Measurements from ENCODE around the gene ATG14. TPM values are rescaled to one million over a fixed set of nuclear protein-coding genes. Genes with fewer than 3 reads are reported as not detected.
"Not testable (repeated sequence)": the region's sequence is repeated elsewhere in the genome, so short reads cannot be mapped to it uniquely, and the experiment has no call there.

ATG14 gene
- total RNA-seq, result 10 to 100 TPM; 17.4 to 18.7 TPM
- polyA plus RNA-seq (ENCODE audit: insufficient read length in 2 of 2), result 10 to 100 TPM; 16.6 to 19.8 TPM
- long read RNA-seq, donor 1, full-length matches to known transcripts, result 1 of 1 reads
- long read RNA-seq, donor 1, partial matches to known transcripts, result 0 of 1 reads
- long read RNA-seq, donor 1, other reads (novel, unspliced or antisense), result 0 of 1 reads
- long read RNA-seq, donor 2, result 0 reads
- long read RNA-seq, donor 3, full-length matches to known transcripts, result 1 of 1 reads
- long read RNA-seq, donor 3, partial matches to known transcripts, result 0 of 1 reads
- long read RNA-seq, donor 3, other reads (novel, unspliced or antisense), result 0 of 1 reads
- long read RNA-seq, donor 4, full-length matches to known transcripts, result 3 of 3 reads
- long read RNA-seq, donor 4, partial matches to known transcripts, result 0 of 3 reads
- long read RNA-seq, donor 4, other reads (novel, unspliced or antisense), result 0 of 3 reads

DNA sequence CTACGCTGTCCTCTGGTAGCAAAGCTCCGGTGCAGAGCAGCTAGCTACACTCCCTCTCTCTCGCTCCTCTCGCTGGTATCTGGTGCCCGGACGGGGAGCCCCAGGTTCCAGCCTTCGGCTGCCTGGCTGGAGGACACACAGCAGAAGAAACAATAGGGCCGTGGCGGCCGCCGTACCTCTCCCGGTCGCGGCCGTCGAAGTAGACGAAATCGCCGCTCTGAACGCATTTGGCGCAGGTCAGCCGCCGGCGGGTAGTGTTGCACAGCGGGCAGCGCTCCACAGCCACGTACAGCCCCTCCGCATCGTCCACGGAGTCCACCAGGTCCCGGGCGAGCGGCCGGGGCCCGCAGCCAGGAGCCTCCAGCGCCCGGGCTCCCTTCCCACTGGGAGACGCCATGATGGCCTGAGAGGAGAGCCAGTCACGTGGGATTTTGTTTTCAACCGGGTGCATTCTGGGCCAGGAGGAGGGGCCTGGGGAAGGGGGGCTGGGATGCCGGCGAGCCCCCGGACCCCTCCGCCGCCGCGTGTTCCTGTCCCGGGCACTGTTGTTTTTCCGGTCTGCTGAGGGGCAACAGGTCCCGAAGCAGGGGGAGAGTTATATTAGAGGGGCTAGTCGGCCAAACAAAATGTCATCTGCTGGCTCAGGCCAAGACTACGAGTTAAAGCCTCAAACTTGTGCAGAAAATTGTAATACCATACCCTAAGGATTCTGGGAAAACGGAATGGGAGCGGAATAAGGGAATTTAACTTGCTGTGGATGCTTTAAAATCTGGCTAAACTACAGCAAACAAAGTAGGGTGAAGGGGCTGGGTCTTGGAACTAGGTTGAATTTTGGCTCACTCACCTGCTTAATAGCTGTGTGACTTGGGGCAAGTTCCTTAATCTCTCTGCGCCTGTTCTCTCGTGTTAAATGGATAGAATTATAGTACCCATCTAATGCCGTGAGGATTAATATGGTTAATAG is at the start of gene ATG14:
ATG14 (minus strand) TSS at position 405 of the 964 bp plus-strand sequence; CDS start at position 397, 8 bp downstream.
- WGBS (ENCODE audit: insufficient coverage), result under 1% methylated on average over 50 of the region's 57 CpGs

DNA sequence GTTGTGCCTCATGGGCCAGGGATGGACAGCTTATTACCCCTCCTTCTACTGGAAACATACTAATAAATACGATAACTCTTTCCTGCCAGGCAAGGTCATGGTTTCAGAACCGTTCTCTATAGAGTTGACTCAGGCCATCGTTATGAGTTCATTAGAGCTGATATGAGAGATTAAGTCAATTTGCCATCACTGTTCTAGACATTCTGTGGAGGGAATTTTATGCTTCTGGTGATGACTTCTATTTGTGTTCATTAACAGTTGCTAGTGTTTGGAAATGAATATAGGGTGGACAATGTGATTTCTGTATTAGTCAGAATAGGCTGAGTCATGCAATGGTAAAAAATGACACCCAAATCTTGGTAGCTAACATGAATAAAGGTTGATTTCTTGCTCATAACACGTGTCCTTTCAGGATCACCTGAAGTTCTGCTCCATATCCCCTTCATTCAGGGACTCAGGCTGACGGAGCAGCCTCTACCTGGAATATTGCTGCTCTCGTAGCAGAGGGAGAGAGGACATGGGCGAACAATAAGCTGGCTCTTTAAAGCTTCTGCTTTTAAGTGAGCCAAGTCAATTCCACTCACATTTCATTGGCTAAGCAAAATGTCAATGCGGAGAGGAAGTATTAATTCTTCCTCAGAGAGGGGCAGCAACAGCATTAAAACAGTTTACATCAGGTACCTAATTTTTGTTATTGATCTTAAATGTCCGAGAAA is 47.3 kb upstream of the ATG14 start:
- Histone ChIP-seq H3K9me3 (ENCODE audit: control insufficient read depth, insufficient read depth, low read length) (no peaks in the 10 kb centered on the region), H3K27ac (ENCODE audit: low read depth, low read length) (no peak overlapping the region), H3K36me3 (ENCODE audit: control insufficient read depth, insufficient read depth, low read length) (no peaks in the 10 kb centered on the region), H3K4me1 (ENCODE audit: control insufficient read depth, insufficient read depth, low read length) (peaks cover 8% of the 10 kb centered on the region), H3K4me3 (ENCODE audit: low read depth, low read length) (no peak overlapping the region), H3K27me3 (ENCODE audit: control insufficient read depth, insufficient read depth, low read length) (no peaks in the 10 kb centered on the region)
- peak in 1 of 6 donors; percentile 31 for DNase-seq (ENCODE audit: low read depth in 4 of 6, low spot score in 6 of 6)
- 86% methylated on average over 3 of the region's 9 CpGs for WGBS (ENCODE audit: insufficient coverage)

More for the DNA sequence above, at the start of gene ATG14:
- Histone ChIP-seq H3K27ac (ENCODE audit: low read depth, low read length) (peak within 1 kb of the TSS; percentile 87), H3K27me3 (ENCODE audit: control insufficient read depth, insufficient read depth, low read length) (peaks cover 2% of the 10 kb centered on the region), H3K4me3 (ENCODE audit: low read depth, low read length) (peak within 1 kb of the TSS; percentile 88), H3K9me3 (ENCODE audit: control insufficient read depth, insufficient read depth, low read length) (no peaks in the 10 kb centered on the region), H3K36me3 (ENCODE audit: control insufficient read depth, insufficient read depth, low read length) (peaks cover 3% of the 10 kb centered on the region), H3K4me1 (ENCODE audit: control insufficient read depth, insufficient read depth, low read length) (no peaks in the 10 kb centered on the region)
- DNase-seq (ENCODE audit: low read depth in 4 of 6, low spot score in 6 of 6), result peak; percentile 75 to 97 (median 86)

- 87% methylated on average over 5 of the region's 6 CpGs for WGBS (ENCODE audit: insufficient coverage)
- H3K4me1 ChIP-seq (ENCODE audit: control insufficient read depth, insufficient read depth, low read length), result peaks cover 8% of the 10 kb centered on the region
- H3K4me3 ChIP-seq (ENCODE audit: low read depth, low read length), result no peak overlapping the region
- H3K27ac ChIP-seq (ENCODE audit: low read depth, low read length), result no peak overlapping the region
- no peaks in the 10 kb centered on the region for H3K9me3 ChIP-seq (ENCODE audit: control insufficient read depth, insufficient read depth, low read length)
- no peaks in the 10 kb centered on the region for H3K36me3 ChIP-seq (ENCODE audit: control insufficient read depth, insufficient read depth, low read length)
- no peak for DNase-seq (ENCODE audit: low read depth in 4 of 6, low spot score in 6 of 6)
- H3K27me3 ChIP-seq (ENCODE audit: control insufficient read depth, insufficient read depth, low read length), result no peaks in the 10 kb centered on the region
Observed at GRCh38 chr14:55457496-55457895, 45.9 kb upstream of the ATG14 start.

DNA sequence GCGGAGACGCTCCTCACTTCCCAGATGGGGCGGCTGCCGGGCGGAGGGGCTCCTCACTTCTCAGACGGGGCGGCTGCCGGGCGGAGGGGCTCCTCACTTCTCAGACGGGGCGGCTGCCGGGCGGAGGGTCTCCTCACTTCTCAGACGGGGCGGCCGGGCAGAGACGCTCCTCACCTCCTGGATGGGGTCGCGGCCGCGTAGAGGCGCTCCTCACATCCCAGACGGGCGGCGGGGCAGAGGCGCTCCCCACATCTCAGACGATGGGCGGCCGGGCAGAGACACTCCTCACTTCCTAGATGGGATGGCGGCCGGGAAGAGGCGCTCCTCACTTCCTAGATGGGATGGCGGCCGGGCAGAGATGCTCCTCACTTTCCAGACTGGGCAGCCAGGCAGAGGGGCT is 44.8 kb upstream of the ATG14 start:
- H3K4me1 ChIP-seq (ENCODE audit: control insufficient read depth, insufficient read depth, low read length); H3K27ac ChIP-seq (ENCODE audit: low read depth, low read length); H3K4me3 ChIP-seq (ENCODE audit: low read depth, low read length); DNase-seq (ENCODE audit: low read depth in 4 of 6, low spot score in 6 of 6); H3K27me3 ChIP-seq (ENCODE audit: control insufficient read depth, insufficient read depth, low read length); H3K36me3 ChIP-seq (ENCODE audit: control insufficient read depth, insufficient read depth, low read length); H3K9me3 ChIP-seq (ENCODE audit: control insufficient read depth, insufficient read depth, low read length): not testable (repeated sequence)
- 93% methylated on average over 2 of the region's 34 CpGs for WGBS (ENCODE audit: insufficient coverage)

DNA sequence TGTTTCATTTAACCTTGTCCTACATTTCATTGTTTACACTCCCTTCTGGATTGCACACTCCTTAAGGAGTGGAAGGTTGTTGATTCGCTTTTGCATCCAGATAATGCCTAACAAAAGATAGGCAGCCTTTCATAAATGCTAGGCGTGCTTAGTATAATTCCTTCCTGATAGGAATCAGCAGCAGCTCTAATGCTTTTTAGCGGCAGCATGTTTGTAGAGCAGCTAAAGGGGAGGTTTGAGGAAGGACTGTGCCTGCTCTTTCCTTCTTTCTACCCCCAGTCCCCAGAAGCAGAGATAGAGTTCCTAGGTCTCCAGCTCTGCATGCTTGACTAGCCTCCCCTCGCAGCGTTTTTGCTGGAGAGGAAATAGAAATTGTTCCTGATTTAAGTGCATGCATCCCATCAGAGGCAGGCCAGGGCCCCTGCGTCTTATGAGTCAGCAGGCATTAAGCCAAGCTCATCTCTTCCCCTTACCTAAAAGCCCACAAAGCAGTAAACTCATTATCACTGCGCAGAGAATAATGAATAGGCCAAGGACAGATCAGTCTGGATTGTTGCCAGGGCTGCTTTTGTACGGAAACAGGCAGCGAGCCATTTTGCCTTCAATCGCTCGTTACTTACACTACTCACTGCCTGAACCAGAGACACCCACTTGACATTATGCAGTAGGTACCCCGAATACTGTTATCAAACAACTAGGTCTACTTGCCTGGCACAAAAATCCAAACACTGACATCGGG is 42.8 kb upstream of the ATG14 start:
- H3K27me3 ChIP-seq (ENCODE audit: control insufficient read depth, insufficient read depth, low read length), result peaks cover 2% of the 10 kb centered on the region
- no peaks in the 10 kb centered on the region for H3K36me3 ChIP-seq (ENCODE audit: control insufficient read depth, insufficient read depth, low read length)
- peaks cover 8% of the 10 kb centered on the region for H3K4me1 ChIP-seq (ENCODE audit: control insufficient read depth, insufficient read depth, low read length)
- no peak overlapping the region for H3K4me3 ChIP-seq (ENCODE audit: low read depth, low read length)
- no peaks in the 10 kb centered on the region for H3K9me3 ChIP-seq (ENCODE audit: control insufficient read depth, insufficient read depth, low read length)
- DNase-seq (ENCODE audit: low read depth in 4 of 6, low spot score in 6 of 6), result peak; percentile 30 to 93 (median 50)
- 6% methylated on average over 7 of the region's 13 CpGs for WGBS (ENCODE audit: insufficient coverage)
- H3K27ac ChIP-seq (ENCODE audit: low read depth, low read length), result no peak overlapping the region

- H3K27me3 ChIP-seq (ENCODE audit: control insufficient read depth, insufficient read depth, low read length), result peaks cover 2% of the 10 kb centered on the region
- H3K4me3 ChIP-seq (ENCODE audit: low read depth, low read length), result no peak overlapping the region
- no peak for DNase-seq (ENCODE audit: low read depth in 4 of 6, low spot score in 6 of 6)
- 77% methylated on average over 2 of the region's 2 CpGs for WGBS (ENCODE audit: insufficient coverage)
- H3K36me3 ChIP-seq (ENCODE audit: control insufficient read depth, insufficient read depth, low read length), result no peaks in the 10 kb centered on the region
- peaks cover 8% of the 10 kb centered on the region for H3K4me1 ChIP-seq (ENCODE audit: control insufficient read depth, insufficient read depth, low read length)
- no peak overlapping the region for H3K27ac ChIP-seq (ENCODE audit: low read depth, low read length)
- no peaks in the 10 kb centered on the region for H3K9me3 ChIP-seq (ENCODE audit: control insufficient read depth, insufficient read depth, low read length)
Observed at GRCh38 chr14:55451950-55452349, 40.3 kb upstream of the ATG14 start.

- Histone ChIP-seq H3K4me3 (ENCODE audit: low read depth, low read length) (no peak overlapping the region), H3K27me3 (ENCODE audit: control insufficient read depth, insufficient read depth, low read length) (peaks cover 2% of the 10 kb centered on the region), H3K36me3 (ENCODE audit: control insufficient read depth, insufficient read depth, low read length) (no peaks in the 10 kb centered on the region), H3K27ac (ENCODE audit: low read depth, low read length) (no peak overlapping the region), H3K9me3 (ENCODE audit: control insufficient read depth, insufficient read depth, low read length) (no peaks in the 10 kb centered on the region), H3K4me1 (ENCODE audit: control insufficient read depth, insufficient read depth, low read length) (peaks cover 8% of the 10 kb centered on the region)
- no peak for DNase-seq (ENCODE audit: low read depth in 4 of 6, low spot score in 6 of 6)
- WGBS (ENCODE audit: insufficient coverage), result 17% methylated on average over 1 of the region's 4 CpGs
Observed at GRCh38 chr14:55451398-55451797, 39.8 kb upstream of the ATG14 start.

- no peak overlapping the region for H3K4me3 ChIP-seq (ENCODE audit: low read depth, low read length)
Observed at GRCh38 chr14:55450987-55451386, 39.4 kb upstream of the ATG14 start.

GRCh38 chr14:55450539-55450938 is 38.9 kb upstream of the ATG14 start:
- no peak overlapping the region for H3K4me3 ChIP-seq (ENCODE audit: low read depth, low read length)
- no CpG with 5 or more reads among the region's 3 CpGs for WGBS (ENCODE audit: insufficient coverage)
- DNase-seq (ENCODE audit: low read depth in 4 of 6, low spot score in 6 of 6), result peak in 1 of 6 donors; percentile 53
- H3K9me3 ChIP-seq (ENCODE audit: control insufficient read depth, insufficient read depth, low read length), result no peaks in the 10 kb centered on the region
- peaks cover 2% of the 10 kb centered on the region for H3K27me3 ChIP-seq (ENCODE audit: control insufficient read depth, insufficient read depth, low read length)
- no peaks in the 10 kb centered on the region for H3K36me3 ChIP-seq (ENCODE audit: control insufficient read depth, insufficient read depth, low read length)
- no peak overlapping the region for H3K27ac ChIP-seq (ENCODE audit: low read depth, low read length)
- H3K4me1 ChIP-seq (ENCODE audit: control insufficient read depth, insufficient read depth, low read length), result peaks cover 8% of the 10 kb centered on the region

More at GRCh38 chr14:55450987-55451386, 39.4 kb upstream of the ATG14 start:
- DNase-seq (ENCODE audit: low read depth in 4 of 6, low spot score in 6 of 6), result no peak
- no peaks in the 10 kb centered on the region for H3K36me3 ChIP-seq (ENCODE audit: control insufficient read depth, insufficient read depth, low read length)
- no peak overlapping the region for H3K27ac ChIP-seq (ENCODE audit: low read depth, low read length)
- peaks cover 2% of the 10 kb centered on the region for H3K27me3 ChIP-seq (ENCODE audit: control insufficient read depth, insufficient read depth, low read length)
- peaks cover 8% of the 10 kb centered on the region for H3K4me1 ChIP-seq (ENCODE audit: control insufficient read depth, insufficient read depth, low read length)
- no peaks in the 10 kb centered on the region for H3K9me3 ChIP-seq (ENCODE audit: control insufficient read depth, insufficient read depth, low read length)

All from spinal cord (tissue), 10 donors.